Thoracic aorta (tissue), 2 donors: ENCODE results near the gene PDXK. TPM values are rescaled to one million over a fixed set of nuclear protein-coding genes. Genes with fewer than 3 reads are reported as not detected.

ENCODE experiments used
- ATAC-seq: fragments of 150-250 bp; one replicate; pipeline ENCODE4 v1.8.0; 2017; ENCODE audit warnings: low read depth; ENCODE audit not compliant: insufficient number of reproducible peaks, low FRiP score
- DNase-seq: peaks from one replicate; pipeline ENCODE4 v3.0.0-alpha.2; 2020; ENCODE audit warnings: low spot score
- H3K27ac ChIP-seq, 2 donors: fragments of 200-600 bp; sonication (generic); 1 replicate in 1 of 2; 2 replicates in 1 of 2; pipeline ENCODE4 v1.5.1; 2016; ENCODE audit warnings: mild to moderate bottlenecking in 2 of 2, moderate library complexity in 2 of 2
- H3K27me3 ChIP-seq: fragments of 200-600 bp; sonication (generic); replicated peaks from 2 replicates; pipeline ENCODE4 v1.6.0; 2016; ENCODE audit warnings: mild to moderate bottlenecking; ENCODE audit not compliant: insufficient read depth
- H3K36me3 ChIP-seq: fragments of 200-600 bp; sonication (generic); one replicate; pipeline ENCODE4 v1.5.1; 2016
- H3K4me1 ChIP-seq, 2 donors: fragments of 200-600 bp; sonication (generic); 1 replicate in 1 of 2; 2 replicates in 1 of 2; pipeline versions ENCODE4 v1.5.1 to v1.6.0; 2016; ENCODE audit warnings: low read depth in 2 of 2, mild to moderate bottlenecking in 1 of 2; ENCODE audit not compliant: control insufficient read depth in 1 of 2
- H3K4me3 ChIP-seq: fragments of 200-600 bp; sonication (generic); 2 replicates; pipeline ENCODE4 v1.5.1; 2016; ENCODE audit warnings: mild to moderate bottlenecking
- H3K9me3 ChIP-seq: fragments of 200-600 bp; sonication (generic); 2 replicates; pipeline ENCODE4 v1.5.1; 2016
- total RNA-seq, 2 donors: library from RNA; depleted of rRNA; stranded (reverse); fragments of >200 nt; gene quantifications; one replicate each; pipeline versions ENCODE4 v1.1.0 to v1.2.3, GENCODE V29; 2016
- TF ChIP-seq, protein P1 (sequence below): fragments of 200-600 bp; sonication (generic); IDR thresholded peaks from one replicate; pipeline ENCODE4 v1.5.1; 2019; ENCODE audit warnings: antibody characterized with exemption

The PDXK gene
- total RNA-seq, 2 donors from 2014 or later: 52.4 to 64.7 TPM

DNA sequence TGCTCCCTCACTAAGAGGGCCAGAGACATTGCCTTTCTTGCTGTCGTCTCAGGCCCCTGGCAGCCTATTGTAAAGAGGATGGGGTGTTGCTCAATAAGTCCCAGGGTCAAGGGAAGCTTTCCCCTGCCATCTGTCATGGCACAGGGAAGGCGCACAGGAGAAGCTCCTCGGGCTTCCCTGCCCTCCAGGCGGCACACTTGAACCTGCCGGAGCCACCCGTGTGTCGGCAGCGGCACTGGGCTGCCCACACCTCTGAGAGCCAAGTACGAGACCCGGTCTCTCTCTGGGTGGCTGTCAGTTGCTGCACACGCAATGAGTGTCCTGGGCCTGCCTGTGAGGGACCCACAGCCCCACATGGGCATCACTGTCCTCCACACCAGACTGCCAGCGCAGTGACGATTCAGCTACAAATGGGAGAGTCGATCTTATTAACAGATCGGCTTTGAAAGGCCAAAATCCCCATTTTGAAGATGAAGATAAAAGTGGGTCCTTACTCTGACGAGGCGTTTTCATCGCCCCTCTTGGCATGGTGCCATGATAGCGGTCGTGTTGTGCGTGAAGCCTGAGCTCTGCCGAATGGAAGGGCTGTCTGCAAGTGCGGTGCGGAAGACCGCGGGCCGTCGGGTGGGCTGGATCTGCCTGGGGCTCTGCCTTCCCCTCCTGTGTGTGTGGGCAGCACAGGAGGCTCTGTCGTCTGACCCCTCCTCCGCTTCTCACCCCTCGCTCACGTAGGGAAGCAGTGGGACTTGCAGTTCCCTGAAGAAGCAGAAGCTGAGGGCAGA, 29.2 kb upstream of the PDXK start:
- no peak for DNase-seq
- H3K36me3 ChIP-seq: peaks cover 62% of the 10 kb centered on the region
- no peaks in the 10 kb centered on the region for H3K9me3 ChIP-seq
- TF ChIP-seq, protein P1, sequence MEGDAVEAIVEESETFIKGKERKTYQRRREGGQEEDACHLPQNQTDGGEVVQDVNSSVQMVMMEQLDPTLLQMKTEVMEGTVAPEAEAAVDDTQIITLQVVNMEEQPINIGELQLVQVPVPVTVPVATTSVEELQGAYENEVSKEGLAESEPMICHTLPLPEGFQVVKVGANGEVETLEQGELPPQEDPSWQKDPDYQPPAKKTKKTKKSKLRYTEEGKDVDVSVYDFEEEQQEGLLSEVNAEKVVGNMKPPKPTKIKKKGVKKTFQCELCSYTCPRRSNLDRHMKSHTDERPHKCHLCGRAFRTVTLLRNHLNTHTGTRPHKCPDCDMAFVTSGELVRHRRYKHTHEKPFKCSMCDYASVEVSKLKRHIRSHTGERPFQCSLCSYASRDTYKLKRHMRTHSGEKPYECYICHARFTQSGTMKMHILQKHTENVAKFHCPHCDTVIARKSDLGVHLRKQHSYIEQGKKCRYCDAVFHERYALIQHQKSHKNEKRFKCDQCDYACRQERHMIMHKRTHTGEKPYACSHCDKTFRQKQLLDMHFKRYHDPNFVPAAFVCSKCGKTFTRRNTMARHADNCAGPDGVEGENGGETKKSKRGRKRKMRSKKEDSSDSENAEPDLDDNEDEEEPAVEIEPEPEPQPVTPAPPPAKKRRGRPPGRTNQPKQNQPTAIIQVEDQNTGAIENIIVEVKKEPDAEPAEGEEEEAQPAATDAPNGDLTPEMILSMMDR: no peak
- ATAC-seq: no peak
- H3K4me3 ChIP-seq: no peak overlapping the region
- H3K4me1 ChIP-seq: no peaks in the 10 kb centered on the region
- no peak overlapping the region for H3K27ac ChIP-seq
- H3K27me3 ChIP-seq: no peaks in the 10 kb centered on the region

DNA sequence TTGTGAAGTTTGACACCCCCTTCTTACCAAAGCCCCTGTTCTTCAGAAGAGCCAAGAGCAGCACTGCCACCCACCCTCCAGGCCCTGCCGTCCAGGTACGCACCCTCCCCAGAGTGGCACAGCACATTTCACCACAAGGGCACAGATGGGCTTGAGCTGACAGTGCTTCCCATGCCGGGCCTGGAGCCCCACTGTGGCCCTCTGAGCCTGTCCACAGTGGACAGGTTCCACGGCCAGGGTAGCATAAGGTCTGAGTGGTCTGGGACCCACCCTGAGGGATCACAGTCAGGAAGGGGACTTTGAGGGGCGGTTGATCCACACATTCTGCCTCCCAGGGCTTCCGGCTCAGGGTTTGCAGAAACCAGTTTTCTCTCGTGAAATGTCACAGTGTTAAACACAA, 28.6 kb upstream of the PDXK start:
- no peak for ATAC-seq
- Histone ChIP-seq H3K27ac (no peak overlapping the region), H3K36me3 (peaks cover 57% of the 10 kb centered on the region), H3K9me3 (no peaks in the 10 kb centered on the region), H3K4me3 (no peak overlapping the region), H3K4me1 (no peaks in the 10 kb centered on the region), H3K27me3 (no peaks in the 10 kb centered on the region)
- no peak for DNase-seq
- TF ChIP-seq, protein P1: no peak

DNA sequence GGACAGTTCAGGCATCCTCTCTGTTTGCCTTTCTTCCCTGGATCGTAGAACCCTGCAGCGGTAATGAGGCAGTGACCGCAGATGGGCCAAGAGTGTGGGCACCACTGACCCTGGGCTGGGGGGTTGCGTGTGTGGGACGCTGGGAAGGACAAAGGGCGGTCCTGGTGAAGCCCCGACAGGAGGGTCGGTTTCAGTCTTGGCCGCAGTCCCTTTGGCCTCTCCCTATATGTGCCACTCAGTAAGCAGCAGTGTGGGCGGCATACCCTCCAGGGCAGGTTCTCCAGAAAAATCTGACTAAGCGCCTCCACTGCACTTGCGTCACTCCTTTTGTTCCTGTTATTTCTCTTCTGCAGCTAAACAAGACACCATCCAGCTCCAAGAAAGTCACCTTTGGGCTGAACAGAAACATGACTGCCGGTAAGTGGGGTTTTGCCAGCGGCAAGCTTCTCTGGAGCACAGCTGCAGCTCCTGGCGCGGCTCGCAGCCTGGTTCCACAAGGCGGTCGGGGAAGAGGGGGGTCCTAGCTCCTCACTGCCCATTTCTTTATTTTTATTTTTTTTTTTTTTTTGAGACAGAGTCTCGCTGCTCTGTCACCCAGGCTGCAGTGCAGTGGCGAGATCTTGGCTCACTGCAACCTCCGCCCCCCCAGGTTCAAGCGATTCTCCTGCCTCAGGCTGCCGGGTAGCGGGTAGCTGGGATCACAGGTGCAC, 27.7 kb upstream of the PDXK start:
- DNase-seq: no peak
- no peak overlapping the region for H3K4me3 ChIP-seq
- ATAC-seq: no peak
- H3K27ac ChIP-seq: no peak overlapping the region
- no peaks in the 10 kb centered on the region for H3K9me3 ChIP-seq
- H3K27me3 ChIP-seq: no peaks in the 10 kb centered on the region
- TF ChIP-seq, protein P1: no peak
- no peaks in the 10 kb centered on the region for H3K4me1 ChIP-seq
- H3K36me3 ChIP-seq: peaks cover 50% of the 10 kb centered on the region

DNA sequence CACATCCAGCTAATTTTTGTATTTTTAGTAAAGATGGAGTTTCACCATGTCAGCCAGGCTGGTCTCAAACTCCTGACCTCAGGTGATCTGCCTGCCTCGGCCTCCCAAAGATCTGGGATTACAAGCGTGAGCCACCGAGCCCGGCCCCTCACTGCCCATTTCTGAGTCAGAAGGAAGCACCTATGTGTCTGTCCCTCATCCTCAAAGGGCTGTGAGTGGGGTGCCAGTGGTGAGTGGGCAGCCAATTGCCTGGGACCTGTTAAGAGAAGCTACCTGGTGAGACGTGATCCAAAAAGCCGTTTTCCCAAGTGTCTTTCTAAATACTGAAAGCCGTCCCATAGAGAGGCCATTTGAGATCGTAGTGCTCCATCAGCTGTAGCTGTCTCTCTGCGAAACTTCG, 27.1 kb upstream of the PDXK start:
- Histone ChIP-seq H3K36me3 (peaks cover 45% of the 10 kb centered on the region), H3K27ac (no peak overlapping the region), H3K9me3 (no peaks in the 10 kb centered on the region), H3K4me1 (no peaks in the 10 kb centered on the region), H3K27me3 (no peaks in the 10 kb centered on the region), H3K4me3 (no peak overlapping the region)
- ATAC-seq (no peak), DNase-seq (no peak)
- TF ChIP-seq, protein P1: no peak

DNA sequence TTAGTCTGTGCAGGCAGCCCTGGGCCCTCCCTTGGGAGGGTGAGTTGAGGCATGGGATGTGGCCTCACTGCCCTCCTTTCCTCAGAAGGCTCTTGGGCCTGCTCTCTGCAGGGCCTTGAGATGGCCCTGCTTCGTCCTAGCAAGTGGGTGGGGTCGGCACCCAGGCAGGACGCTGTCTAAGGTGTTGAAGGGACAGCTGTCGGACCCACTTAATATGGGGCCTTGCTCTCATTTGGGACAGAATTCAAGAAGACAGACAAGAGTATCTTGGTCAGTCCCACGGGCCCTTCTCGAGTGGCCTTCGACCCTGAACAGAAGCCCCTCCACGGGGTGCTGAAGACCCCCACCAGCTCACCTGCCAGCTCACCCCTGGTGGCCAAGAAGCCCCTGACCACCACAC, 26.0 kb upstream of the PDXK start:
- peaks cover 33% of the 10 kb centered on the region for H3K36me3 ChIP-seq
- TF ChIP-seq, protein P1: no peak

More for the DNA sequence above, 26.0 kb upstream of the PDXK start:
- Histone ChIP-seq H3K27ac (no peak overlapping the region), H3K4me3 (no peak overlapping the region), H3K9me3 (no peaks in the 10 kb centered on the region), H3K27me3 (no peaks in the 10 kb centered on the region), H3K4me1 (no peaks in the 10 kb centered on the region)
- ATAC-seq: no peak
- DNase-seq: no peak
